H9 (cell line): ENCODE results near the gene ARID1B. TPM values are rescaled to one million over a fixed set of nuclear protein-coding genes. Genes with fewer than 3 reads are reported as not detected.

Source experiments
- DNase-seq: peaks from one replicate; pipeline ENCODE4 v3.0.0-alpha.2; 2017
- H2AFZ ChIP-seq: one replicate; pipeline ENCODE4 v1.6.1; 2013; ENCODE audit warnings: mild to moderate bottlenecking, low read length, control low read depth, moderate library complexity
- H2AK5ac ChIP-seq: 2 replicates; pipeline ENCODE4 v1.6.1; 2013; ENCODE audit warnings: low read length, control low read depth, mixed read lengths; ENCODE audit not compliant: insufficient read length
- H2BK120ac ChIP-seq: one replicate; pipeline ENCODE4 v1.6.1; 2013; ENCODE audit warnings: low read depth, mild to moderate bottlenecking, low read length, control low read depth, inconsistent platforms; ENCODE audit not compliant: poor library complexity, severe bottlenecking
- H2BK12ac ChIP-seq: 2 replicates; pipeline ENCODE4 v1.6.1; 2013; ENCODE audit warnings: low read length, control low read depth, mixed read lengths, low read depth; ENCODE audit not compliant: insufficient read length
- H2BK15ac ChIP-seq: 2 replicates; pipeline ENCODE4 v1.6.1; 2013; ENCODE audit warnings: low read depth, low read length, control low read depth
- H2BK20ac ChIP-seq: one replicate; pipeline ENCODE4 v1.6.1; 2013; ENCODE audit warnings: low read depth, mild to moderate bottlenecking, low read length, control low read depth, inconsistent platforms; ENCODE audit not compliant: poor library complexity, severe bottlenecking
- H2BK5ac ChIP-seq: 2 replicates; pipeline ENCODE4 v1.6.1; 2013; ENCODE audit warnings: low read length, control low read depth, mixed read lengths; ENCODE audit not compliant: insufficient read length
- H3K14ac ChIP-seq: 2 replicates; pipeline ENCODE4 v1.6.1; 2013; ENCODE audit warnings: low read length, control low read depth; ENCODE audit not compliant: insufficient read depth
- H3K18ac ChIP-seq: 2 replicates; pipeline ENCODE4 v1.6.1; 2013; ENCODE audit warnings: low read depth, mild to moderate bottlenecking, mixed read lengths, low read length, control low read depth; ENCODE audit not compliant: insufficient read length
- H3K23ac ChIP-seq: 2 replicates; pipeline ENCODE4 v1.6.1; 2013; ENCODE audit warnings: low read length, control low read depth, mixed read lengths, low read depth; ENCODE audit not compliant: insufficient read length
- H3K23me2 ChIP-seq: 2 replicates; pipeline ENCODE4 v1.6.1; 2013; ENCODE audit warnings: low read depth, mild to moderate bottlenecking, mixed read lengths, low read length, control low read depth; ENCODE audit not compliant: insufficient read length, poor library complexity, severe bottlenecking
- H3K27ac ChIP-seq: 2 replicates; pipeline ENCODE4 v1.5.1; 2013; ENCODE audit warnings: low read length, control low read depth, mixed read lengths, low read depth; ENCODE audit not compliant: insufficient read length
- H3K27me3 ChIP-seq: 2 replicates; pipeline ENCODE4 v1.6.1; 2013; ENCODE audit warnings: low read length, control low read depth, inconsistent platforms; ENCODE audit not compliant: insufficient read depth
- H3K4ac ChIP-seq: 2 replicates; pipeline ENCODE4 v1.6.1; 2013; ENCODE audit warnings: low read depth, mild to moderate bottlenecking, control low read depth, inconsistent platforms, low read length, moderate library complexity
- H3K4me1 ChIP-seq: 2 replicates; pipeline ENCODE4 v1.6.1; 2013; ENCODE audit warnings: low read length, control low read depth, inconsistent platforms; ENCODE audit not compliant: insufficient read depth
- H3K4me2 ChIP-seq: 2 replicates; pipeline ENCODE4 v1.6.1; 2013; ENCODE audit warnings: low read length, control low read depth, mixed read lengths; ENCODE audit not compliant: insufficient read length, insufficient read depth
- H3K56ac ChIP-seq: 2 replicates; pipeline ENCODE4 v1.6.1; 2013; ENCODE audit warnings: low read depth, mild to moderate bottlenecking, mixed read lengths, low read length, control low read depth; ENCODE audit not compliant: insufficient read length
- H3K79me1 ChIP-seq: 2 replicates; pipeline ENCODE4 v1.6.1; 2013; ENCODE audit warnings: low read depth, mild to moderate bottlenecking, moderate library complexity, low read length, control low read depth, inconsistent platforms; ENCODE audit not compliant: insufficient read depth, poor library complexity, severe bottlenecking
- H3K79me2 ChIP-seq: 2 replicates; pipeline ENCODE4 v1.6.1; 2013; ENCODE audit warnings: low read length, control low read depth, inconsistent platforms; ENCODE audit not compliant: insufficient read depth
- H3K9ac ChIP-seq: 2 replicates; pipeline ENCODE4 v1.6.1; 2013; ENCODE audit warnings: low read length, control low read depth, mixed read lengths; ENCODE audit not compliant: insufficient read length; ENCODE audit errors: extremely low read depth
- H3K9me3 ChIP-seq: one replicate; pipeline ENCODE4 v1.6.1; 2013; ENCODE audit warnings: low read depth, low read length, inconsistent platforms; ENCODE audit not compliant: control insufficient read depth
- H3T11ph ChIP-seq: one replicate; pipeline ENCODE4 v1.6.1; 2013; ENCODE audit warnings: mild to moderate bottlenecking, low read length, control low read depth, inconsistent platforms
- H4K20me1 ChIP-seq: one replicate; pipeline ENCODE4 v1.6.1; 2013; ENCODE audit not compliant: control insufficient read depth, insufficient read length, insufficient read depth
- H4K5ac ChIP-seq: 2 replicates; pipeline ENCODE4 v1.6.1; 2013; ENCODE audit warnings: low read depth, mild to moderate bottlenecking, mixed read lengths, low read length, control low read depth; ENCODE audit not compliant: insufficient read length
- H4K8ac ChIP-seq: replicated peaks from 2 replicates; pipeline ENCODE4 v1.6.1; 2013; ENCODE audit warnings: low read length, control low read depth, mixed read lengths, low read depth; ENCODE audit not compliant: insufficient read length
- H4K91ac ChIP-seq: 2 replicates; pipeline ENCODE4 v1.6.1; 2013; ENCODE audit warnings: low read depth, mild to moderate bottlenecking, moderate library complexity, mixed read lengths, low read length, control low read depth; ENCODE audit not compliant: insufficient read length
- H3K27ac Mint-ChIP-seq, 3 experiments: 2 replicates in 2 of 3; 3 replicates in 1 of 3; pipeline ENCODE4 v1.8.0; 2020 to 2021; ENCODE audit warnings: mixed read lengths in 3 of 3, mild to moderate bottlenecking in 1 of 3, moderate library complexity in 1 of 3
- H3K27me3 Mint-ChIP-seq: 2 replicates; pipeline ENCODE4 v1.8.0; 2021; ENCODE audit warnings: low read depth, mild to moderate bottlenecking, moderate library complexity, mixed read lengths
- H3K36me3 Mint-ChIP-seq, 3 experiments: 2 replicates in 2 of 3; 3 replicates in 1 of 3; pipeline ENCODE4 v1.8.0; 2020 to 2021; ENCODE audit warnings: low read depth in 3 of 3, mixed read lengths in 3 of 3; ENCODE audit not compliant: insufficient read depth in 1 of 3
- H3K4me1 Mint-ChIP-seq, 2 experiments: 2 replicates each; pipeline ENCODE4 v1.8.0; 2020; ENCODE audit warnings: mixed read lengths in 2 of 2
- H3K4me3 Mint-ChIP-seq, 2 experiments: 2 replicates in 1 of 2; 3 replicates in 1 of 2; pipeline ENCODE4 v1.8.0; 2020 to 2021; ENCODE audit warnings: mild to moderate bottlenecking in 2 of 2, mixed read lengths in 2 of 2, moderate library complexity in 1 of 2
- H3K9me3 Mint-ChIP-seq, 2 experiments: 2 replicates in 1 of 2; 3 replicates in 1 of 2; pipeline ENCODE4 v1.8.0; 2020; ENCODE audit warnings: mild to moderate bottlenecking in 2 of 2, mixed read lengths in 2 of 2, moderate library complexity in 1 of 2
- WGBS: extraction: QIAGEN DNeasy Blood & Tissue Kit; methylation state at CpG from one replicate; pipeline ENCODE4 v1.1.7; 2013; ENCODE audit warnings: missing lambda C conversion rate, low lambda C conversion rate, mixed read lengths; ENCODE audit not compliant: insufficient read length; ENCODE audit errors: extremely low coverage; 5-methylcytosine and 5-hydroxymethylcytosine counted together
- total RNA-seq: library from RNA; stranded (reverse); gene quantifications from 2 replicates; pipeline ENCODE4 v1.2.1, GENCODE V29; 2021
- TF ChIP-seq, protein P1 (sequence below): fragments of 200-600 bp; sonication (generic); conservative IDR thresholded peaks from 3 replicates; pipeline ENCODE4 v1.8.0; 2021; ENCODE audit warnings: antibody characterized with exemption, mild to moderate bottlenecking

Gene ARID1B
- total RNA-seq, 1 experiment from 2014 or later: 88.2 TPM

DNA sequence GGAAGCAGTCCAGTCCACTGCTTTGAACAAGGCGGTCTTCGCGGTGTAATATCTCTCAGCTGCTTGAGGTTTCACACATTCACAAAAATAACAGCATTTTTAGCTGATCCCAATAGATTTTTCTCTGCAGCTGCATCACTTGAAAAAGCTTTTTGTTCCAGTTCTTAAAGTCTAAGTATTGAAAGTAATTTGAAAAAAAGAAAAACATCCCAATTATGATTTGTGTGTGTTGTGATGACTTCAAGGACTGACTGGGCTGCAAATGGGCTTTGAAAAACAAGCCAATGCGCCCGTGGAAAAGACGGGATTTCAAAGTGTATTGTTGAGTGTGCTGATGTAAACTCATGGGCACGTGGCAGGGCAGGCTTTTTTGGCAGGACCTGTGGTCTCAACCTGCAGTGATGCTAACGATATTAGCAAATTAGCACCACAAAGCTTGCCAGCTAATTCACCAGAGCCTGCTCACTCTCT lies 395.1 kb downstream of the ARID1B start:
- Histone ChIP-seq H3K18ac (no peak overlapping the region), H3K79me2 (no peaks in the 10 kb centered on the region), H3K9ac (no peak overlapping the region), H2BK12ac (no peak overlapping the region), H3T11ph (no peak overlapping the region), H3K4me2 (no peak overlapping the region), H2AFZ (no peak overlapping the region), H2BK5ac (no peak overlapping the region), H3K14ac (no peak overlapping the region), H3K27ac (no peak overlapping the region), H3K4me1 (no peaks in the 10 kb centered on the region), H3K27me3 (no peaks in the 10 kb centered on the region), H3K56ac (no peak overlapping the region), H2AK5ac (no peak overlapping the region), H2BK20ac (no peak overlapping the region), H4K5ac (no peak overlapping the region), H3K23me2 (no peaks in the 10 kb centered on the region), H3K79me1 (no peaks in the 10 kb centered on the region), H2BK15ac (no peak overlapping the region), H4K20me1 (no peaks in the 10 kb centered on the region), H4K8ac (no peak overlapping the region), H4K91ac (no peak overlapping the region), H3K4ac (no peak overlapping the region), H3K23ac (no peak overlapping the region), H2BK120ac (no peak overlapping the region), H3K9me3 (no peaks in the 10 kb centered on the region)
- TF ChIP-seq, protein P1, sequence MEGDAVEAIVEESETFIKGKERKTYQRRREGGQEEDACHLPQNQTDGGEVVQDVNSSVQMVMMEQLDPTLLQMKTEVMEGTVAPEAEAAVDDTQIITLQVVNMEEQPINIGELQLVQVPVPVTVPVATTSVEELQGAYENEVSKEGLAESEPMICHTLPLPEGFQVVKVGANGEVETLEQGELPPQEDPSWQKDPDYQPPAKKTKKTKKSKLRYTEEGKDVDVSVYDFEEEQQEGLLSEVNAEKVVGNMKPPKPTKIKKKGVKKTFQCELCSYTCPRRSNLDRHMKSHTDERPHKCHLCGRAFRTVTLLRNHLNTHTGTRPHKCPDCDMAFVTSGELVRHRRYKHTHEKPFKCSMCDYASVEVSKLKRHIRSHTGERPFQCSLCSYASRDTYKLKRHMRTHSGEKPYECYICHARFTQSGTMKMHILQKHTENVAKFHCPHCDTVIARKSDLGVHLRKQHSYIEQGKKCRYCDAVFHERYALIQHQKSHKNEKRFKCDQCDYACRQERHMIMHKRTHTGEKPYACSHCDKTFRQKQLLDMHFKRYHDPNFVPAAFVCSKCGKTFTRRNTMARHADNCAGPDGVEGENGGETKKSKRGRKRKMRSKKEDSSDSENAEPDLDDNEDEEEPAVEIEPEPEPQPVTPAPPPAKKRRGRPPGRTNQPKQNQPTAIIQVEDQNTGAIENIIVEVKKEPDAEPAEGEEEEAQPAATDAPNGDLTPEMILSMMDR: no peak
- Mint-ChIP-seq H3K27ac (peak overlapping the region in 1 of 3 experiments; percentile 59; a peak in 2 of 7 replicates), H3K4me1 (peaks cover 14 to 22% of the 10 kb centered on the region in 2 experiments), H3K27me3 (no peaks in the 10 kb centered on the region; the same call in 1 of the 2 replicates), H3K9me3 (no peaks in the 10 kb centered on the region), H3K4me3 (no peak overlapping the region), H3K36me3 (peaks cover 4 to 24% (median 20%) of the 10 kb centered on the region in 3 experiments)
- WGBS: no CpG with 5 or more reads among the region's 8 CpGs
- no peak for DNase-seq
